ENCODE measurements around the gene NCAPH2. TPM values are rescaled to one million over a fixed set of nuclear protein-coding genes. Genes with fewer than 3 reads are reported as not detected.

NCAPH2 gene
- total and polyA plus RNA-seq, 2 of the 8 experiments (the other 6 are each of a cell fraction or from before 2014, with no cell fraction given), result 62.2 to 81.6 TPM

GRCh38 chr22:50529897-50530579, 22.0 kb downstream of the NCAPH2 start, which contains the start of gene TYMP (continued):
- TF ChIP-seq CHD7 (IDR thresholded peaks at IDR 0.05; ENCODE audit: insufficient replicate concordance, low read length), result no peak
- no peak for TF ChIP-seq SIN3A (conservative IDR thresholded peaks at IDR 0.05 in 1 of 2, IDR thresholded peaks at IDR 0.05 in 1 of 2; ENCODE audit: low read depth in 1 of 2, low read length in 2 of 2)
- TF ChIP-seq FOSL1 (IDR thresholded peaks at IDR 0.05; ENCODE audit: insufficient read depth, low read depth, low read length), result no peak
- TF ChIP-seq POLR2AphosphoS5 (IDR thresholded peaks at IDR 0.05; ENCODE audit: low read depth, low read length), result no peak
- no peak for TF ChIP-seq KDM5A (IDR thresholded peaks at IDR 0.05; ENCODE audit: low read length)
- no peak for TF ChIP-seq SIX5 (IDR thresholded peaks at IDR 0.05; ENCODE audit: low read depth, low read length)

All from H1 (cell line).